Suprapubic skin (tissue), 4 donors: Measurements from ENCODE around the gene SLC1A7. TPM values are rescaled to one million over a fixed set of nuclear protein-coding genes. Genes with fewer than 3 reads are reported as not detected.

Experiments used
- DNase-seq, 2 donors: peaks; one replicate each; pipeline ENCODE4 v3.0.0-alpha.2; 2019; ENCODE audit warnings: low spot score in 2 of 2
- H3K27ac ChIP-seq: fragments of 200-600 bp; sonication (generic); one replicate; pipeline ENCODE4 v1.5.1; 2019
- H3K27me3 ChIP-seq: fragments of 200-600 bp; sonication (generic); one replicate; pipeline ENCODE4 v1.5.1; 2019
- H3K36me3 ChIP-seq: fragments of 200-600 bp; sonication (generic); one replicate; pipeline ENCODE4 v1.5.1; 2019
- H3K4me1 ChIP-seq: fragments of 200-600 bp; sonication (generic); one replicate; pipeline ENCODE4 v1.5.1; 2019
- H3K4me3 ChIP-seq: fragments of 200-600 bp; sonication (generic); one replicate; pipeline ENCODE4 v1.5.1; 2019; ENCODE audit warnings: mild to moderate bottlenecking
- H3K9me3 ChIP-seq: fragments of 200-600 bp; sonication (generic); one replicate; pipeline ENCODE4 v1.5.1; 2019
- CTCF ChIP-seq, 2 donors: fragments of 200-600 bp in 1 of 2; fragments of 450-650 bp in 1 of 2; sonication (generic) in 1 of 2; IDR thresholded peaks; one replicate each; pipeline ENCODE4 v1.5.1; 2016 to 2019; ENCODE audit warnings: antibody characterized with exemption in 2 of 2, mild to moderate bottlenecking in 1 of 2, moderate library complexity in 1 of 2
- EP300 ChIP-seq: sonication (generic); formaldehyde crosslinking; IDR thresholded peaks from one replicate; pipeline ENCODE4 v1.6.1; 2017; ENCODE audit warnings: antibody characterized with exemption
- POLR2A ChIP-seq, 2 donors: fragments of 450-650 bp; IDR thresholded peaks; one replicate each; pipeline ENCODE4 v1.6.1; 2017; ENCODE audit warnings: antibody characterized with exemption in 2 of 2, mild to moderate bottlenecking in 2 of 2, moderate library complexity in 2 of 2
- POLR2AphosphoS5 ChIP-seq, 3 donors: sonication (generic); formaldehyde crosslinking; IDR thresholded peaks; one replicate each; pipeline ENCODE4 v1.6.1; 2017; ENCODE audit warnings: antibody characterized with exemption in 3 of 3
- WGBS: methylation state at CpG from one replicate; pipeline ENCODE4 v1.1.5; 2018; 5-methylcytosine and 5-hydroxymethylcytosine counted together
- total RNA-seq, 4 donors: library from RNA; depleted of rRNA; stranded (reverse); fragments of >200 nt; gene quantifications; one replicate each; pipeline ENCODE4 v1.1.0, GENCODE V29; 2016

The SLC1A7 gene
- total RNA-seq, 4 donors from 2014 or later: not detected

GRCh38 chr1:53131590-53131938, 10.9 kb downstream of the SLC1A7 start:
- no peak overlapping the region for H3K27ac ChIP-seq
- no peaks in the 10 kb centered on the region for H3K27me3 ChIP-seq
- H3K9me3 ChIP-seq: no peaks in the 10 kb centered on the region
- TF ChIP-seq POLR2A (IDR thresholded peaks at IDR 0.05): no peak
- TF ChIP-seq POLR2AphosphoS5 (IDR thresholded peaks at IDR 0.05): no peak
- TF ChIP-seq CTCF (IDR thresholded peaks at IDR 0.05): no peak
- no peak for TF ChIP-seq EP300
- no peaks in the 10 kb centered on the region for H3K4me1 ChIP-seq
- no peaks in the 10 kb centered on the region for H3K36me3 ChIP-seq
- no peak overlapping the region for H3K4me3 ChIP-seq
- WGBS: 94% methylated on average over 2 of the region's 2 CpGs
- DNase-seq: peak in 1 of 2 donors; percentile 15

DNA sequence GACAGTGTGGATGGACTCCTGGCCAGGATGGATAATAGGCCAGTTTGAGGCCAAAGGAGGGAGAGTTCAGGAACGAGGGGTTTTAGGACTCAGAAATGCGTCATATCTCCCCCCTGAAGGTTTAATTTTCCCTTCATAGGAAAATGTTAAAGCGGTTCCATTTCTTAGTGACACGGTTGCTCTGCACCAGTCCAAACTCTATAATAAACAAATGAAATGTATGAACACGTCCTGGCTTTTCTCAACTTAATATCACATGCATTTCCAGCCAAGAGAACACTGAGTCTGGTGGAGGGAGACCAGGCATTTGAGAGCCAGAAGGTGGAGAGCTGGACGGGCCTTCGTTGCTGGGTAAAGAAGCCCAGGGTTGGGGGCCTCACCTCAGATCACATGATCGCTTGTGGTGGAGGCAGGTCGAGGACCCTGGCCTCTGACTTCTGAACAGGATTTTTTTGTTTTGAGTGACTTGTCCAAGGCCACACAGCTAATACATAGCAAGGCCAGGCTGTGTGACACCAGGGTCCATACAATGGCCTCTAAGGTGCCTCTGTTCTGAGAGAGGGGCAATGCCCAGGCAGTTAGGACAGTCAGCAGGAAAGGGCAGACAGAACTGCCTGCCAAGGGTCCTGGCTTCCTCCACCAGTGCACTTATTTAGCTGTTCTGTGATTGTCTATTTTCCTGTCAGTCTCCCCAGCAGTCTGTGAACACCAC, 11.4 kb downstream of the SLC1A7 start:
- TF ChIP-seq CTCF (IDR thresholded peaks at IDR 0.05) (no peak), POLR2A (IDR thresholded peaks at IDR 0.05) (no peak)
- WGBS: 81% methylated on average over 9 of the region's 9 CpGs
- Histone ChIP-seq H3K4me1 (no peaks in the 10 kb centered on the region), H3K4me3 (no peak overlapping the region), H3K36me3 (no peaks in the 10 kb centered on the region), H3K9me3 (no peaks in the 10 kb centered on the region), H3K27ac (no peak overlapping the region), H3K27me3 (no peaks in the 10 kb centered on the region)
- DNase-seq: peak in 1 of 2 donors; percentile 48

DNA sequence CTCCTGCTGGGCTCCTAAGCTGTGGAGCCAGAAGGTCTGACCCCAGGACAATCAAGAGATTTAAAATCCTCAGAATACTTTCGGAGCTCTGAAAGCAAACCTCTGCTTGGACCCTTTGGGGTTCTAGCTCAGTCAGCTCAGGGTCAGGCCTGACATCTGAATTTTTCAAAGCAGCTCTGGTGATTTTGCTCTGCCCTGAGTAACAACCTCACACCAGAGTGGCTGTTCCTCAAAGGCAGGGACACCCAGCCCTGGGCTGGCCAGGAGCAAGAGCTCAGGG, 11.9 kb downstream of the SLC1A7 start:
- no peak overlapping the region for H3K4me3 ChIP-seq
- no peaks in the 10 kb centered on the region for H3K9me3 ChIP-seq
- H3K27ac ChIP-seq: no peak overlapping the region
- WGBS: no CpG with 5 or more reads among the region's 1 CpG
- peak in 1 of 2 donors; percentile 13 for DNase-seq
- H3K4me1 ChIP-seq: no peaks in the 10 kb centered on the region
- H3K36me3 ChIP-seq: no peaks in the 10 kb centered on the region
- no peak for TF ChIP-seq POLR2A (IDR thresholded peaks at IDR 0.05)
- TF ChIP-seq POLR2AphosphoS5 (IDR thresholded peaks at IDR 0.05): no peak
- TF ChIP-seq EP300: no peak
- TF ChIP-seq CTCF (IDR thresholded peaks at IDR 0.05): no peak
- no peaks in the 10 kb centered on the region for H3K27me3 ChIP-seq

DNA sequence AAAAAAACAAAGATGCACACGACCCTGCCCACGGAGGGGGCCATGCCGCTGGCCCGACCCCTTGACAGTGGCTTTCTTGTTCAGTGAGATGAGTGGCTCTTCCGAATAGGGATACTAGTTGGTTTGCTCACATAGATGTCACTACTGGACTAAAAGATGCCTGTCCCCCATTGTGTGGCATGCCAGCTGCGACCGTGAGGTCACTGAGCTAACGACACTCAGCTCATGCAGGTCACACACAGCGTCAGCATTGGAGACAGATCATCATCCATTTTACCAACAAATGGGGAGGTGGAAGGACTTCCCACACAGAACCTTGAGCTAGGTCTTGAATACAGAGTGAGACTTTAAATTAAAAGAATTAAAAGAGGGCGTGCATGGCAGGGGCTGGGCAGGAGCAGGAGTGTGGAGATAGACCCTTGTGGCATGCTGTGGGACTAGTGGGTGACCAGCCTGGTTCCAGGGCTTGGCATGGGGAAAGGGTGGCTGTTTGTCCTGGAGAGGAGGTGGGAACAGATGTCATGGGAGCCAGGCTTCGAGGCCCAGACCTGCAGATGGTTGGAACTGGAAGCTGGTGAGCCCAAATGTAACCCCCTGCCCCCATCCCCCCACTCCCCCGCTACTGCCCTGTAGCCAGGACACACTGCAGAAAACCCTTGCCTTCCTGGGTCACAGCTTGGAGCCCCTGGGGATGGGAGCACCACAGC, 12.4 kb downstream of the SLC1A7 start:
- H3K9me3 ChIP-seq: no peaks in the 10 kb centered on the region
- 86% methylated on average over 12 of the region's 12 CpGs for WGBS
- H3K4me3 ChIP-seq: no peak overlapping the region
- no peak for TF ChIP-seq CTCF (IDR thresholded peaks at IDR 0.05)
- no peaks in the 10 kb centered on the region for H3K27me3 ChIP-seq
- peak in 1 of 2 donors; percentile 61 for DNase-seq
- no peaks in the 10 kb centered on the region for H3K36me3 ChIP-seq
- H3K27ac ChIP-seq: no peak overlapping the region
- H3K4me1 ChIP-seq: peaks cover 5% of the 10 kb centered on the region

- H3K27me3 ChIP-seq: no peaks in the 10 kb centered on the region
- WGBS: 88% methylated on average over 4 of the region's 4 CpGs
- H3K36me3 ChIP-seq: no peaks in the 10 kb centered on the region
- H3K27ac ChIP-seq: no peak overlapping the region
- H3K4me1 ChIP-seq: peaks cover 15% of the 10 kb centered on the region
- H3K9me3 ChIP-seq: no peaks in the 10 kb centered on the region
- DNase-seq: peak in 1 of 2 donors; percentile 21
- H3K4me3 ChIP-seq: no peak overlapping the region
- TF ChIP-seq POLR2AphosphoS5 (IDR thresholded peaks at IDR 0.05) (no peak), POLR2A (IDR thresholded peaks at IDR 0.05) (no peak), CTCF (IDR thresholded peaks at IDR 0.05) (no peak), EP300 (no peak)
These were observed 14.0 kb downstream of the SLC1A7 start for GRCh38 chr1:53128401-53128800.
